22Rv1 (cell line): Measurements from ENCODE around the gene MCM5.
"Not testable (repeated sequence)": the region's sequence is repeated elsewhere in the genome, so short reads cannot be mapped to it uniquely, and the experiment has no call there.

Source experiments
- CTCF ChIP-seq: fragments of 450-650 bp; IDR thresholded peaks from 2 replicates; pipeline ENCODE4 v1.5.1; 2017; ENCODE audit warnings: mild to moderate bottlenecking
- ZFX ChIP-seq: fragments of 450-650 bp; IDR thresholded peaks from 2 replicates; pipeline ENCODE4 v1.6.1; 2017; ENCODE audit warnings: antibody characterized with exemption, borderline replicate concordance

GRCh38 chr22:35396622-35397021 lies 3.3 kb upstream of the MCM5 start:
- not testable (repeated sequence) for TF ChIP-seq CTCF, ZFX
